Common myeloid progenitor, CD34-positive (primary cell): ENCODE results near the gene EFS.
A peak's percentile ranks its signal among the peaks of the same experiment; 100 is the strongest.

Source experiments
- CTCF ChIA-PET: fragments of 350-600 bp; sonication (Branson Sonifier 250); formaldehyde crosslinking; loops from one replicate; lab custom pipeline; 2021; ENCODE audit warnings: antibody characterized with exemption; lab: Charles Lee
- POLR2A ChIA-PET: fragments of 350-600 bp; sonication (Branson Sonifier 250); formaldehyde crosslinking; loops from one replicate; lab custom pipeline; 2021; ENCODE audit warnings: antibody characterized with exemption; lab: Charles Lee
- DNase-seq, 3 donors: peaks; one replicate each; pipeline versions ENCODE4 v3.0.0 to v3.0.0-alpha.2; 2013
- H3K27ac ChIP-seq, 2 experiments: 1 replicate in 1 of 2; 2 replicates in 1 of 2; pipeline ENCODE4 v1.7.0; 2013; ENCODE audit warnings: inconsistent platforms in 2 of 2, low read length in 2 of 2, mild to moderate bottlenecking in 2 of 2, low read depth in 1 of 2, moderate library complexity in 1 of 2; ENCODE audit not compliant: severe bottlenecking in 2 of 2, insufficient read depth in 1 of 2, poor library complexity in 1 of 2
- H3K27me3 ChIP-seq, 5 experiments: replicated peaks in 2 of 5; 1 replicate in 3 of 5; 2 replicates in 2 of 5; pipeline versions ENCODE4 v1.6.1 to v1.7.0; 2013; ENCODE audit warnings: low read length in 4 of 5, mild to moderate bottlenecking in 2 of 5, moderate library complexity in 2 of 5, inconsistent platforms in 1 of 5; ENCODE audit not compliant: insufficient read depth in 5 of 5, control insufficient read depth in 4 of 5
- H3K36me3 ChIP-seq, 4 experiments: 1 replicate in 2 of 4; 2 replicates in 2 of 4; pipeline versions ENCODE4 v1.6.1 to v1.7.0; 2013; ENCODE audit warnings: low read length in 3 of 4, control low read depth in 1 of 4, mild to moderate bottlenecking in 1 of 4; ENCODE audit not compliant: control insufficient read depth in 4 of 4, insufficient read depth in 4 of 4
- H3K4me1 ChIP-seq, 4 experiments: 1 replicate in 3 of 4; 2 replicates in 1 of 4; pipeline versions ENCODE4 v1.6.1 to v1.7.1; 2013; ENCODE audit warnings: low read length in 3 of 4, mild to moderate bottlenecking in 3 of 4, control low read depth in 1 of 4, inconsistent platforms in 1 of 4, moderate library complexity in 1 of 4; ENCODE audit not compliant: control insufficient read depth in 4 of 4, insufficient read depth in 4 of 4; ENCODE audit errors: control extremely low read depth in 1 of 4
- H3K4me3 ChIP-seq, 7 experiments: 1 replicate in 4 of 7; 2 replicates in 3 of 7; pipeline versions ENCODE4 v1.5.1 to v1.7.0; 2013; ENCODE audit warnings: mild to moderate bottlenecking in 7 of 7, low read length in 6 of 7, moderate library complexity in 6 of 7, inconsistent platforms in 2 of 7, low read depth in 2 of 7, control low read depth in 1 of 7; ENCODE audit not compliant: insufficient read depth in 4 of 7, control insufficient read depth in 1 of 7; ENCODE audit errors: extremely low read depth in 1 of 7
- H3K9me3 ChIP-seq, 5 experiments: 1 replicate in 4 of 5; 2 replicates in 1 of 5; pipeline versions ENCODE4 v1.6.1 to v1.7.1; 2013; ENCODE audit warnings: low read length in 4 of 5, mild to moderate bottlenecking in 2 of 5, inconsistent platforms in 1 of 5, low read depth in 1 of 5, moderate library complexity in 1 of 5; ENCODE audit not compliant: control insufficient read depth in 4 of 5, insufficient read depth in 2 of 5; ENCODE audit errors: control extremely low read depth in 1 of 5
- WGBS: methylation state at CpG from one replicate; pipeline ENCODE4 v1.1.5; 2013; ENCODE audit not compliant: insufficient coverage; 5-methylcytosine and 5-hydroxymethylcytosine counted together

Gene EFS

GRCh38 chr14:23353433-23353780 is 11.6 kb downstream of the EFS start:
- CTCF ChIA-PET, result interaction anchor here (0.7 to 3.0 kb wide), 7 partner anchors 16 to 122 kb away, joined by 3 to 27 read pairs (median 5); partner anchors contain the start of gene CMTM5
- Histone ChIP-seq H3K9me3 (no peaks in the 10 kb centered on the region), H3K27me3 (peaks cover 0 to 48% (median 14%) of the 10 kb centered on the region in 5 experiments), H3K36me3 (no peaks in the 10 kb centered on the region), H3K27ac (no peak overlapping the region), H3K4me1 (peaks cover 0 to 16% (median 11%) of the 10 kb centered on the region in 4 experiments), H3K4me3 (peak overlapping the region in 1 of 7 experiments; percentile 85)
- DNase-seq, result no peak
- POLR2A ChIA-PET, result interaction anchor here (1.4 kb wide), 1 partner anchor 116 kb away, joined by 3 read pairs; the partner anchor contains the start of gene NGDN
- WGBS, result 87% methylated on average over 4 of the region's 5 CpGs

DNA sequence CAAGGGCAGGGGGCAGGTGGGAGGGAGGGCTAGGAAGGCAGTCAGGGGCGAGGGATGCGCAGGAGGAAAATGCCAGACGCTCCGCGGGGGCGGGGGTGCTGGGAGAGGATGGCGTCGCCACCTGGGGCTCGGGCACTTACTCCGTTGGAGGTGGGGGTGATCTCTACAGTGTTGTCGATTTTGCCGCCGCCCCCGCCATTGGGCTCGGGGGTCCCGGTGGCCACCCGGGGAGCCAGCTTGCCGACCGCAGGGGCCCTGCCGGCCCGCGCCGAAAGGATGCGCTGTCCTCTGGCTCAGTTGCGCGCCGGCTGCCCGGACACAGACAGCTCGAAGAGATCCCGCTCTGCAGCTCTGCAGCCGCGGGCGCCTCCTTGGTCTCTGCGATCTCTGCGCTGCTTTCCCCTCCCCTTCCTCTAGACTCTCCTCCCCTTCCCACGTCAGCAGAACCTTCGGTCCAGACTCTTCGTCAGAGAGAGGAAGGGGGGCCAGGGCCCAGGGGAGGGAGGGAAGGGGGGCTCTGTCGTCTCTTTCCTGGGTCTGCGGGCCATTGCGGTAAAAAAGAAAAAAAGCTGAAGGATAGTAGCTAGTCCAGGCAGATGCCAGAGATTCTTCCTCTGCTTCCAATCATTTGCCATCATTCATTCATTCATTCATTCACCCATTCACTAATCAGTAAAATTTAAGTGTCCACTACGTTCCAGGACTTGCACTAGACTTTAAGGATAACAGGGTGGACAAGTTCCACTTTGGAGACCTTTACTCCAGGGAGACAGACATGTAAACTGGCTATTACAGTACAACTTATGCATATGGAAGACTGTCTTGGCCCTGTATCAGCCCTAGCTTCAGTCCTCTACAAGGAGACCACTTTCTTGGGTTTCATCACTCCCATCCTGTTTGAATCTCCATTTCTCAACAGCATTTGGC is 12.2 kb downstream of the EFS start, which contains the start of gene SLC22A17:
Gene SLC22A17, minus strand, starts transcription at position 382 of the 927 bp plus-strand sequence.
- peaks cover 0 to 47% (median 14%) of the 10 kb centered on the region in 5 experiments for H3K27me3 ChIP-seq
- CTCF ChIA-PET, result interaction anchor here (0.7 to 3.0 kb wide), 7 partner anchors 17 to 123 kb away, joined by 3 to 27 read pairs (median 5); partner anchors contain the start of gene CMTM5
- H3K27ac ChIP-seq, result no peak within 1 kb of the TSS
- no peaks in the 10 kb centered on the region for H3K36me3 ChIP-seq
- peak within 1 kb of the TSS; percentile 45 to 85 (median 60) for H3K4me3 ChIP-seq
- H3K4me1 ChIP-seq, result peaks cover 0 to 16% (median 11%) of the 10 kb centered on the region in 4 experiments
- DNase-seq, result peak; percentile 79 to 86 (median 83)
- POLR2A ChIA-PET, result interaction anchor here (0.5 to 1.4 kb wide), 3 partner anchors 11 to 117 kb away, joined by 3 read pairs; partner anchors contain the start of genes NGDN and PABPN1
- 1% methylated on average over 36 of the region's 42 CpGs for WGBS
- no peaks in the 10 kb centered on the region for H3K9me3 ChIP-seq

DNA sequence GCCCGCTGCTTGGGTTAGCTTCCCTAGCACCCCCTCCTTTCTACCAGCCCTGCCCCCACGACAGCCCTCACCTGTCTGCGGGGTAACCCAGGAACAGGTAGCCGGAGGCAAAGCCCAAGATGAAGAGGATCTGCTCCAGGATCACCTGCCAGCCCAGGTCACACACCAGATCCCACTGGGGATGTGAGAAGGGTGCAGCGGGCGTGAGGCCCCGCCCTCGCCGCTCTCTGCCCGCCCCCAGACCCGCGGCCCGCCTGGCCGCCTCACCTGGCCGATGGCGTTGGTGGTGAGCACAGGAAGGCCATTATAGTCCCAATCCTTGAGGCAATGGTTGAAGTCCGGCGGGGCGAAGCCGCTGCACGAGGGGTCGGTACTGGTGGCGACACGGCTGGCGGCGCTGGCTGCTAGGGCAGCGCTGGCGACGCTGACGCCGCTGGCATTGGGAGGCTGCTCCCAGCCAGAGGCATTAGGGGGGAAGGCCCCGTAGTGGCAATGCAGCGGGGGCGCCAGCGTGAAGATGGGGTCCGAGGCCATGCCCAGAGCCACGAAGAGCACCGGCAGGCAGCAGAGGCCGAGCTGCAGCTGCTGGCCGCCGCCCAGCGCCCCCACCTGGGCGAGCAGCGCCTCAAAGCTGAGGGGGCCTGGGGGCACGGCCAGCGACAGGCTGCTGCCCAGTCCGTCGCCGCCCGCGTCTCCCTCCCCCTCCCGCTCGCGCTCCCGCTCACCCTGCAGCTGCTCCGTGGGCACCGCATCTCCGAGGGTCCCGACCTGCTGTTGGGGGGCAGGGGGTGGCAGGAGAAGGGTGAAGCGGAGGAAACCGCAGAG is 13.1 kb downstream of the EFS start:
- no peak for DNase-seq
- CTCF ChIA-PET, result interaction anchor here (0.5 to 3.0 kb wide), 4 partner anchors 18 to 753 kb away, joined by 3 to 27 read pairs (median 8); no protein-coding TSS in a partner anchor
- no peak overlapping the region for H3K27ac ChIP-seq

DNA sequence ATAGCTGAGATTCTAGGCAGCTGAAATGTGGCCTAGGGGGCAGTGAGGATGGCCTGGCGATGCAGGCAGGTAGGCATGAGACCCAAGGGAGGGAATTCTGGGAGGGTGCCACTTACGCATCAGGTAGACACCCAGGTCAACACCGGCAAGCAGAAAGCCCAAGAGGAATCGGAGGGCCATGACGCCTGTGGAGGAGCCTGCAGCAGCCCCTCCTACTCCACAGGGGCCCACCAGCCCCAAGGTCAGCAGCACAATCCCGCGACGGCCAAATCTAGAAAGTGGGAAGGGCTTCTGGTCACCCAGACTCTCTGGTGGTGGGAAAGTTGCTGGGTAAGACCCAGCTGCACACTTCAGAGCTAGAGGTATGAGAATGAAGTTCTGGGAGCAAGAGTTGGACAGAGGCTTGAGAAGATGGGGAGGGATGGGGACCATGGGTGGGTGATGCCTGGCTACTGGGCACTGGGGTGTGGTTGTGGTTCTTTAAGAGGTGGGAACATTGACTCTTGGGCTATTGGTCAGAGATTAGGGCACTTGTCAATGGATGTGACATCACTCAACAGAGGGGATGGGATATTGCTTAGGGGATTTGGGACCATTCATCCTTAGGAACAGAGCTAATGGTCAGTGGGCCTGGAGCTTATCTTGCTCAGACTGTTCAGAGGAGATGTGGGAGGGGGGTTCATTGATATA is 15.7 kb downstream of the EFS start:
- no peak for DNase-seq
- WGBS, result 96% methylated on average over 4 of the region's 8 CpGs
- Histone ChIP-seq H3K4me1 (peaks cover 0 to 16% (median 11%) of the 10 kb centered on the region in 4 experiments), H3K27ac (no peak overlapping the region), H3K4me3 (no peak overlapping the region), H3K9me3 (no peaks in the 10 kb centered on the region), H3K27me3 (peaks cover 0 to 34% (median 6%) of the 10 kb centered on the region in 5 experiments), H3K36me3 (no peaks in the 10 kb centered on the region)
- CTCF ChIA-PET, result interaction anchor here (0.7 to 1.0 kb wide), 3 partner anchors 18 to 31 kb away, joined by 3 to 5 read pairs (median 3); no protein-coding TSS in a partner anchor
- POLR2A ChIA-PET, result interaction anchor here (0.6 kb wide), 1 partner anchor 14 kb away, joined by 3 read pairs; no protein-coding TSS in a partner anchor

More for the DNA sequence above, 13.1 kb downstream of the EFS start:
- peak overlapping the region; percentile 45 to 85 (median 60) for H3K4me3 ChIP-seq
- H3K9me3 ChIP-seq, result no peaks in the 10 kb centered on the region
- H3K4me1 ChIP-seq, result peaks cover 0 to 16% (median 11%) of the 10 kb centered on the region in 4 experiments
- no peaks in the 10 kb centered on the region for H3K36me3 ChIP-seq
- H3K27me3 ChIP-seq, result peaks cover 0 to 45% (median 14%) of the 10 kb centered on the region in 5 experiments
- POLR2A ChIA-PET, result interaction anchor here (0.5 to 1.4 kb wide), 4 partner anchors 10 to 1883 kb away, joined by 3 read pairs; partner anchors contain the start of genes NGDN and PABPN1
- WGBS, result 13% methylated on average over 47 of the region's 61 CpGs

DNA sequence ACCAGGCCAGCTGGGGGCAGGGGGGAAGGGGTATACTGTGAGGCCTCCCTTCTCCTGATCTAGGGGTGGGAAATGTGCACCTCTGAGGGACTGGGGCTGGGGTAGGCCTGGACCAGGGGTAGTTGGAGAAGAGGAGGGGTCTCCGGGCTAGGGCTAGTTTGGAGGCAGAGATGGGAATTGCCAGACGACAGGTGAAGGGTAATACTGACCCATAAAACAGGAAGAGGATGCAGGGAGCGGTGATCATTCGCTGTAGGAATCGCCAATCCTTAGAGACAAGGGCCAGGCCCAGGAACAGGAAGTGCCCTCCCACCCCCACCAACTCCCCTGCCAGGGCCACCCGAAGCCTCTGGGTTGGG is 16.7 kb downstream of the EFS start:
- ChIA-PET POLR2A (no interaction called here), CTCF (interaction anchor here (1.0 to 1.5 kb wide), 3 partner anchors 11 to 32 kb away, joined by 4 to 5 read pairs (median 5); no protein-coding TSS in a partner anchor)

More for the DNA sequence above, 16.7 kb downstream of the EFS start:
- Histone ChIP-seq H3K4me1 (peaks cover 0 to 16% (median 11%) of the 10 kb centered on the region in 4 experiments), H3K27me3 (peaks cover 0 to 24% (median 2%) of the 10 kb centered on the region in 5 experiments), H3K36me3 (no peaks in the 10 kb centered on the region), H3K4me3 (no peak overlapping the region), H3K27ac (no peak overlapping the region), H3K9me3 (no peaks in the 10 kb centered on the region)
- no peak for DNase-seq
- 100% methylated on average over 2 of the region's 6 CpGs for WGBS
